HL-60 (cell line): ENCODE results near the gene ERP27.

ENCODE experiments used
- DNase-seq, 2 experiments: peaks; one replicate each; pipeline ENCODE4 v3.0.0-alpha.2; 2010 to 2020; ENCODE audit warnings: low read depth in 1 of 2, low spot score in 1 of 2
- H3K27ac ChIP-seq: fragments of 250-450 bp; sonication (Bioruptor Pico); replicated peaks from 2 replicates; pipeline ENCODE4 v1.5.1; 2020; ENCODE audit warnings: mild to moderate bottlenecking, moderate library complexity
- H3K27me3 ChIP-seq: fragments of 250-450 bp; sonication (Bioruptor Pico); 2 replicates; pipeline ENCODE4 v1.5.1; 2021; ENCODE audit warnings: mild to moderate bottlenecking, moderate library complexity; ENCODE audit not compliant: insufficient read depth, poor library complexity, severe bottlenecking
- H3K4me3 ChIP-seq: replicated peaks from 2 replicates; pipeline ENCODE4 v1.5.1; 2011; ENCODE audit warnings: mild to moderate bottlenecking, control low read depth, low read length; ENCODE audit not compliant: insufficient read depth
- GABPA ChIP-seq: IDR thresholded peaks from 2 replicates; pipeline ENCODE4 v1.6.1; 2012; ENCODE audit warnings: low read depth
- POLR2AphosphoS5 ChIP-seq: IDR thresholded peaks from 2 replicates; pipeline ENCODE4 v1.6.1; 2012; ENCODE audit warnings: low read depth
- SPI1 ChIP-seq: IDR thresholded peaks from 2 replicates; pipeline ENCODE4 v1.6.1; 2012; ENCODE audit warnings: low read depth, mild to moderate bottlenecking, borderline replicate concordance
- TF ChIP-seq, protein P1 (sequence below): IDR thresholded peaks from 2 replicates; pipeline ENCODE4 v1.6.1; 2012; ENCODE audit warnings: low read depth; ENCODE audit not compliant: insufficient replicate concordance
- TF ChIP-seq, protein P2 (sequence below): IDR thresholded peaks from one replicate; pipeline ENCODE4 v1.5.1; 2011; ENCODE audit warnings: low read length, control low read depth, inconsistent platforms; ENCODE audit not compliant: insufficient read depth

Gene ERP27

DNA sequence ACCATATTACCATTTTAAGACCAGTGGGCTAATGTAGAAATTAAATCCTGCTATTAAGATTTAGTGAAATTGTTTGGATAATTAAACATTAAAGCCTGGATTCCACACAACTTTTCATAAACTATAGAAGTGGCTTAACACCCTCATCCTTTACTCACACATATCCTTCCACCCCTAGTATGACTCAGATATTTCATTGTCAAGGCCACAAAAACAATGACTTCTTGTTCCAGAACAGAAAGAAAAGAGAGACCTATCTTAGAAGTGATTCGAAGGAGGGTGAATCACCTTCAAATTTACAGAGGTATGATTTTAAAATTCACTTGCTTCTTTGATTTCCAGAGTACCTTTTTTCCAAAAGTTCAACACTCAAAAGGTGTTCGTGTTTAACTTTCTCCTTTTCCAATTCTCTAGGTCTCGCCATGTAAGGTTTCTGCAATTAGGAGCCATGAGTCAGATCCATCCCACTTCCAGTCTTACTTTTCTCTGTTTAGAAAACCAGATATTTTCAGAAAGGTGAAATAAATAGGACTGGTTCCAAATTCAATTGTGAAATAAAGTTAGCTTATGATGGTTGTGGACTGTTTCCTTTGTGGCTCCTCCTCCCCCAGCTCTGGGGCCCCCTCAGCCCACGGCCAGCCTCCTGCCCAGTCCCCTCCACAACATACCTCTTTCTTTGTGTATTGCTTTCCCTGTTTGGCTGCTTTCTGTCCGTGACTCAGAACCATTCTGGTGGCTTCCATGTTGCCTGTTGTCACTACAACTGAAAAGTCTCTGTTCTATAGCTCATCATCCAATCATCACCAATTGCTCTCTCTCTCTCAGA, 28.0 kb downstream of the ERP27 start:
- Histone ChIP-seq H3K27me3 (no peaks in the 10 kb centered on the region), H3K4me3 (no peak overlapping the region), H3K27ac (no peak overlapping the region)
- TF ChIP-seq, protein P1, sequence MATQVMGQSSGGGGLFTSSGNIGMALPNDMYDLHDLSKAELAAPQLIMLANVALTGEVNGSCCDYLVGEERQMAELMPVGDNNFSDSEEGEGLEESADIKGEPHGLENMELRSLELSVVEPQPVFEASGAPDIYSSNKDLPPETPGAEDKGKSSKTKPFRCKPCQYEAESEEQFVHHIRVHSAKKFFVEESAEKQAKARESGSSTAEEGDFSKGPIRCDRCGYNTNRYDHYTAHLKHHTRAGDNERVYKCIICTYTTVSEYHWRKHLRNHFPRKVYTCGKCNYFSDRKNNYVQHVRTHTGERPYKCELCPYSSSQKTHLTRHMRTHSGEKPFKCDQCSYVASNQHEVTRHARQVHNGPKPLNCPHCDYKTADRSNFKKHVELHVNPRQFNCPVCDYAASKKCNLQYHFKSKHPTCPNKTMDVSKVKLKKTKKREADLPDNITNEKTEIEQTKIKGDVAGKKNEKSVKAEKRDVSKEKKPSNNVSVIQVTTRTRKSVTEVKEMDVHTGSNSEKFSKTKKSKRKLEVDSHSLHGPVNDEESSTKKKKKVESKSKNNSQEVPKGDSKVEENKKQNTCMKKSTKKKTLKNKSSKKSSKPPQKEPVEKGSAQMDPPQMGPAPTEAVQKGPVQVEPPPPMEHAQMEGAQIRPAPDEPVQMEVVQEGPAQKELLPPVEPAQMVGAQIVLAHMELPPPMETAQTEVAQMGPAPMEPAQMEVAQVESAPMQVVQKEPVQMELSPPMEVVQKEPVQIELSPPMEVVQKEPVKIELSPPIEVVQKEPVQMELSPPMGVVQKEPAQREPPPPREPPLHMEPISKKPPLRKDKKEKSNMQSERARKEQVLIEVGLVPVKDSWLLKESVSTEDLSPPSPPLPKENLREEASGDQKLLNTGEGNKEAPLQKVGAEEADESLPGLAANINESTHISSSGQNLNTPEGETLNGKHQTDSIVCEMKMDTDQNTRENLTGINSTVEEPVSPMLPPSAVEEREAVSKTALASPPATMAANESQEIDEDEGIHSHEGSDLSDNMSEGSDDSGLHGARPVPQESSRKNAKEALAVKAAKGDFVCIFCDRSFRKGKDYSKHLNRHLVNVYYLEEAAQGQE = no peak
- DNase-seq = peak in 1 of 2 experiments; percentile 14

DNA sequence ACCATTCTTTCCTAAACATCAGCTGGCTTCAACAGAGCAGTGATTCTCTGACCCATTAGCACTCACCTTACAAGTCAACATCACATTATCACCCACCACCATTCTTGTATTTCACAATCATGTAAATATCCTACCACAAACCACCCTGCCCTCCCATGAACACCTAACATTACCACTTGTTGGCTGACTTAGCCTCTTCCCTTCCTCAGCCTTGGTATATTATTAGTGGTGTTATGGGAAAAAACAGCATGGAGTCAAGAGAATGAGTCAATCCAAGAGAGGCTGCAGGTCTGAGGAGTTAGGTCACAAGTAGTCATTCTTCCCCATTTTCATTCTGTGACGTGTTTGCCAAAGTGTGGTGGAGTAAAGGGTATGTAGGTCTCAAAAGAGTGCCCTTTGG, 30.4 kb downstream of the ERP27 start:
- H3K27me3 ChIP-seq = no peaks in the 10 kb centered on the region
- H3K27ac ChIP-seq = no peak overlapping the region
- TF ChIP-seq, protein P2, sequence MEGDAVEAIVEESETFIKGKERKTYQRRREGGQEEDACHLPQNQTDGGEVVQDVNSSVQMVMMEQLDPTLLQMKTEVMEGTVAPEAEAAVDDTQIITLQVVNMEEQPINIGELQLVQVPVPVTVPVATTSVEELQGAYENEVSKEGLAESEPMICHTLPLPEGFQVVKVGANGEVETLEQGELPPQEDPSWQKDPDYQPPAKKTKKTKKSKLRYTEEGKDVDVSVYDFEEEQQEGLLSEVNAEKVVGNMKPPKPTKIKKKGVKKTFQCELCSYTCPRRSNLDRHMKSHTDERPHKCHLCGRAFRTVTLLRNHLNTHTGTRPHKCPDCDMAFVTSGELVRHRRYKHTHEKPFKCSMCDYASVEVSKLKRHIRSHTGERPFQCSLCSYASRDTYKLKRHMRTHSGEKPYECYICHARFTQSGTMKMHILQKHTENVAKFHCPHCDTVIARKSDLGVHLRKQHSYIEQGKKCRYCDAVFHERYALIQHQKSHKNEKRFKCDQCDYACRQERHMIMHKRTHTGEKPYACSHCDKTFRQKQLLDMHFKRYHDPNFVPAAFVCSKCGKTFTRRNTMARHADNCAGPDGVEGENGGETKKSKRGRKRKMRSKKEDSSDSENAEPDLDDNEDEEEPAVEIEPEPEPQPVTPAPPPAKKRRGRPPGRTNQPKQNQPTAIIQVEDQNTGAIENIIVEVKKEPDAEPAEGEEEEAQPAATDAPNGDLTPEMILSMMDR = no peak
- TF ChIP-seq SPI1 = no peak
- TF ChIP-seq, protein P1 = no peak
- no peak for DNase-seq
- H3K4me3 ChIP-seq = no peak overlapping the region

DNA sequence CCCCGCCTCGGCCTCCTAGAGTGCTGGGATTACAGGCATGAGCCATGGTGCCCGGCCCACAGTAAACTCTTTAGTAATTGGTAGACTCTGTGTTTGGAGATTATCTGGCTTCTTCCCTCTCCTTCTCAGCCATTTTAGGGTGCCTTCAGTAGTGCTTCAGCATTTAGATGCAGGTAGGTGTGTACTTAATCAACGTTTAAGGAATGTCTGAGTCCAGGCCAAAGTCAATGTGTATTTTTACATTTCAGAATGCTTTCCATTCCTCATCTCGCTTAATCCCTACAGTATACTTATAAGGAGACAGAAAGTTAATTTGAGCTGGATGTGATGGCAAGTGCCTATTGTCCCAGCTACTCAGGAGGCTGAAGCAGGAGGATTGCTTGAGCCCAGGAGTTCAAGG, 32.2 kb downstream of the ERP27 start:
- TF ChIP-seq POLR2AphosphoS5 = no peak
- no peak for TF ChIP-seq SPI1
- TF ChIP-seq, protein P2 = no peak
- TF ChIP-seq, protein P1 = no peak
- no peak for TF ChIP-seq GABPA
- DNase-seq = no peak
- H3K27me3 ChIP-seq = no peaks in the 10 kb centered on the region

More for the DNA sequence above, 32.2 kb downstream of the ERP27 start:
- Histone ChIP-seq H3K4me3 (no peak overlapping the region), H3K27ac (no peak overlapping the region)
